Bronchial epithelial cell (primary cell): Measurements from ENCODE around the gene TCTN2. TPM values are rescaled to one million over a fixed set of nuclear protein-coding genes. Genes with fewer than 3 reads are reported as not detected.

Source experiments
- DNase-seq: peaks from one replicate; pipeline ENCODE4 v3.0.0-alpha.2; 2010; ENCODE audit warnings: low read depth
- FAIRE-seq: peaks from 2 replicates; lab custom pipeline; 2011; peaks lifted over from hg19 to GRCh38; lab: Jason Lieb, UNC
- H3K27me3 ChIP-seq: 2 replicates; pipeline ENCODE4 v1.5.1; 2011; ENCODE audit warnings: low read length; ENCODE audit not compliant: control insufficient read depth, insufficient read depth
- H3K36me3 ChIP-seq: 2 replicates; pipeline ENCODE4 v1.5.1; 2011; ENCODE audit warnings: low read length; ENCODE audit not compliant: control insufficient read depth, insufficient read depth
- H3K4me3 ChIP-seq: 2 replicates; pipeline ENCODE4 v1.5.1; 2011; ENCODE audit warnings: mild to moderate bottlenecking, low read depth, low read length, control low read depth
- CTCF ChIP-seq: IDR thresholded peaks from 2 replicates; pipeline ENCODE4 v1.5.1; 2011; ENCODE audit warnings: mild to moderate bottlenecking, moderate library complexity, low read length, control low read depth, inconsistent platforms; ENCODE audit not compliant: insufficient read depth, severe bottlenecking
- total RNA-seq: library from RNA; depleted of rRNA; stranded (reverse); fragments of >200 nt; gene quantifications from 2 replicates; pipeline ENCODE4 v1.2.1, GENCODE V29; 2014

TCTN2 gene
- total RNA-seq, 1 donor from 2014 or later: 3.9 TPM

- Histone ChIP-seq H3K36me3 (peaks cover 18% of the 10 kb centered on the region), H3K4me3 (no peak overlapping the region), H3K27me3 (no peaks in the 10 kb centered on the region)
- DNase-seq (no peak), FAIRE-seq (no peak)
- no peak for TF ChIP-seq CTCF
These were observed 25.5 kb upstream of the TCTN2 start for GRCh38 chr12:123645380-123645779.

DNA sequence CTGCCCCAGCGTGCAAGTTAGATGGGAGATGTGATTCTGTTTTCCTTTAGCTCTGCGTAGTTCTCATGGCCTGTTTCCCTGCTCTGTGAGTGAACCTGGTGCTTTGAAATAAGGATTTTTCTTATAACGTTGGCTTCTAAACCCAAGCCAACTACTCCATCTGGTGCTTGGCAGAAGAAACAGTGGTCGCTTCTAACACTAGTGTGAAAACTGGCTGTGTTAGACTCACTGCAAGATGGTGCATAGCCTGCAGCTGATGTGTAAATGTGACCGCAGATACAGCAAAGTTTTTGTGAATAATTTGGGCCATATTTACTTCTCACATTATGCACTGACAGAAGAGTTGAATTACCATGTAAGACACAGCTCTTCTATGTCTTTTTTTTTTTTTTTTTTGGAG lies 25.0 kb upstream of the TCTN2 start:
- DNase-seq (no peak), FAIRE-seq (no peak)
- Histone ChIP-seq H3K4me3 (no peak overlapping the region), H3K36me3 (peaks cover 18% of the 10 kb centered on the region), H3K27me3 (no peaks in the 10 kb centered on the region)
- TF ChIP-seq CTCF: no peak

GRCh38 chr12:123648401-123648800 lies 22.5 kb upstream of the TCTN2 start:
- Histone ChIP-seq H3K4me3 (no peak overlapping the region), H3K36me3 (peaks cover 19% of the 10 kb centered on the region), H3K27me3 (no peaks in the 10 kb centered on the region)
- TF ChIP-seq CTCF: no peak
- no peak for FAIRE-seq
- DNase-seq: no peak

DNA sequence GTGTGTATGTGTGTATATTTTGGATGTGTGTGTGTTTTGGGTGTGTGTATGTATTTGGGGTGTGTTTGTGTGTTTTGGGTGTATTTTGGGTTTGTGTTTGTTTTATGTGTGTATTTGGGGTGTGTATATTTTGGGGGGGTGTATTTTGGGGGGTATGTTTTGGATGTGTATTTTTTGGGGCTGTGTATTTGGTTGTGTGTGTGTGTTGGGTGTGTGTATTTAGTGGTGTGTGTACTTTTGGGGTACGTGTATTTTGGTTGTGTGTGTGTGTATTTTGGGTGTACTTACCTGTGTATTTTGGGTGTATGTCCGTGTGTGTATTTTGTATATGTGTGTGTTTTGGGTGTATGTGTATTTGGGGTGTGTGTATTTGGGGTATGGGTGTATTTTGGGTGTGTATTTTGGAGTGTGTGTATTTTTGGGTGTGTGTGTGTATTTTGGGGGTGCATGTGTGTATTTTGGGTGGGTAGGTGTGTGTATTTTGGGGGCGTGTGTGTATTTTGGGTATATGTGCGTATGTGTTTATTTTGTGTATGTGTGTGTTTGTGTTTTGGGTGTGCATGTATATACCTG lies 16.7 kb upstream of the TCTN2 start:
- no peak for FAIRE-seq
- peaks cover 11% of the 10 kb centered on the region for H3K36me3 ChIP-seq
- H3K27me3 ChIP-seq: no peaks in the 10 kb centered on the region
- no peak for TF ChIP-seq CTCF
- H3K4me3 ChIP-seq: no peak overlapping the region
- DNase-seq: no peak

DNA sequence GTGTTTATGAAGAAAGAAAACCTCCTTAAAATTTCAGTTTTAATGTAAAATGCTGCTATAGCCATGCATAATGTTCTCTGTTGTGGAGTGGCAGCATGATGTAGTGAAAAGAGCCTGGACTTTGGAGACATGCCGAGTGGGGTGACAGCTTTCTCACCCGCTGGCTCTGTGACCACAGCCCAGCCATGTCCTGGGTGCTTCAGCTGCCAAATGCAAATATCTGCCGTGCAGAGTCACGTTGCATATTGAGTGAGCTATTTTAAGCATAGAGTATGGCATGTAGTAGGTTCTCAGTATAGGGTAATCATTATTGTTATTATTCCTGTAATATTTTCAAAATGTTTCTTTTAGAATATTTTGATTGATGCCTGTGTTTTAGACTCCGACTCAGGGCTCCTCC lies 15.5 kb upstream of the TCTN2 start:
- FAIRE-seq (no peak), DNase-seq (no peak)
- TF ChIP-seq CTCF: no peak
- Histone ChIP-seq H3K4me3 (no peak overlapping the region), H3K36me3 (peaks cover 12% of the 10 kb centered on the region), H3K27me3 (no peaks in the 10 kb centered on the region)

- DNase-seq (no peak), FAIRE-seq (no peak)
- TF ChIP-seq CTCF: no peak
- Histone ChIP-seq H3K27me3 (no peaks in the 10 kb centered on the region), H3K36me3 (peaks cover 12% of the 10 kb centered on the region), H3K4me3 (no peak overlapping the region)
These were observed 14.5 kb upstream of the TCTN2 start for GRCh38 chr12:123656392-123656791.
